ENCODE measurements around the gene LRMDA.

Gene LRMDA

GRCh38 chr10:75803816-75804552 is 372.6 kb downstream of the LRMDA start:
- no peak overlapping the region for H3K4me3 ChIP-seq (ENCODE audit: low read depth, low read length)

DNA sequence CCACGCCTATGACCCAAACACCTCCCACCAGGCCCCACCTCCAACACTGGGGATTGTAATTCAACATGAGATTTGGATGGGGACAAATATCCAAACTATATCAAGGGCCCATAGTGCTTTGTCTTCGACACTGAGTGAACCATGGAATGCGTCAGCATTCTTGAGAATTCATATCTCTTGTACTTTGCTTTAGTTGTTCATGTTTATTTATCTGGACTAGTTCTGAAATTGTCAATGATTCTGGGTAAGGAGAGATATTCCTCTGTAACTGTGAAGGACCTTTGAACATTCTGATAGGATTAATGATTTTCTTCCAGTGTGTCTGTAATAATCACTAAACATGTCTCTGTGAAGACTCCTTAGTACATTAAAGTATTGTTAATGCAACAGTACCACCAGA is 374.8 kb downstream of the LRMDA start:
- H3K4me3 ChIP-seq (ENCODE audit: low read depth, low read length), result no peak overlapping the region

GRCh38 chr10:75807456-75807855 is 376.0 kb downstream of the LRMDA start:
- no peak overlapping the region for H3K4me3 ChIP-seq (ENCODE audit: low read depth, low read length)

GRCh38 chr10:75809003-75809402 is 377.6 kb downstream of the LRMDA start:
- no peak overlapping the region for H3K4me3 ChIP-seq (ENCODE audit: low read depth, low read length)

DNA sequence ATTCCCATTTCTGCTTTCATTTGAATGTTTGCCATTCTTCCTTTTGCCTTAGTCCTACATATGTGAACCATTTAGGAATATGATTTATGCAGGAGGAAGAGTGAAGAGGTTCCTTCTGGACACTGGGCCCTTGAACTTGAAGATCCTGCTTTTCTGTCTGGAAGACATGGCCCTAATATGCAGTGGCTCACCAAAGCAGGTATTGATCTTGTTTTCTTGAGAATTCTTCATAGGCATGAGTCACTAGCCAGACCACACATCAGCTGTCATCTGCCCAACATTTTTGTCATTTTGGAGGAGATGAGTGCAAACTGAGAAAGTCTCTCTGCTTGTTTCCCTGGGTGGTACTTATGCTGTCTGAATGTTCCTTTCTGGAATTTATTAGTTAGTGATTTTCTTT is 382.6 kb downstream of the LRMDA start:
- H3K4me3 ChIP-seq (ENCODE audit: low read depth, low read length), result no peak overlapping the region

DNA sequence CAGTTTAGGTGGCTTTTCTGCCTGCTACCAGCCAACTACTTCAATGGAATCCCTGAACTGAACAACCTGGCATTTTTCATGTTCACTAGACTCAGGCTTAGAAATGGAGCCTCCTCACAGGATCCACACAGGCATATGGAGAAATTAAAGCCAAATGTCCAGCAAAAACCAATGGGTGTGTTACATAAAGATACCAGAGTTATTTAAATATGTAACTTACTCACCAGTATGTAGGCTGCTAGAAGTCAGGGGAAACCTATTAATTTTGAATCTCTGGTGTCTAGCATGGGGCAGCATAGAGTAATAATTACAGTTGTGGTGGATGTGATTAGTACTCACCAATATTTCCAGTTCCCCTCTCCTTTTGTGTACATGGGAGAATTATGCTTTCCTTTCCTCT is 383.6 kb downstream of the LRMDA start:
- H3K4me3 ChIP-seq (ENCODE audit: low read depth, low read length), result no peak overlapping the region

DNA sequence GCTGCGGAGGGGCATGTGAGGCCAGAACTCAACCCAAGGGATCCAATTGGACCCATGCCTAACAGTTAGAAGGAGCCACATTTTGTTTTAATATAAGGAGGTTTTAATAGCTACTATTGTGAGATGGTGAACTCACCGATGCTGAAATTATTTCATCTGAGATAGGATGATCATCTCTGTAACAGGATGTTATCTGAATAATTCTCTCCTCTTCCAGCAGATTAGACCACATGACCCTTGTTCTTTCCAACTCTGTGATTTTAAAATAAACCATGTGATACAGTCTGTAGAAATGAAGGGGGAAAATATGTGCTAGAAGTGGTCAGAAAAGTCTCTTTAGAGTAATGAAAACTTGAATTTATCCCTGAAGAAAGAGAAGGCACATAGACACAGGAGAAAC is 385.8 kb downstream of the LRMDA start:
- no peak overlapping the region for H3K4me3 ChIP-seq (ENCODE audit: low read depth, low read length)

DNA sequence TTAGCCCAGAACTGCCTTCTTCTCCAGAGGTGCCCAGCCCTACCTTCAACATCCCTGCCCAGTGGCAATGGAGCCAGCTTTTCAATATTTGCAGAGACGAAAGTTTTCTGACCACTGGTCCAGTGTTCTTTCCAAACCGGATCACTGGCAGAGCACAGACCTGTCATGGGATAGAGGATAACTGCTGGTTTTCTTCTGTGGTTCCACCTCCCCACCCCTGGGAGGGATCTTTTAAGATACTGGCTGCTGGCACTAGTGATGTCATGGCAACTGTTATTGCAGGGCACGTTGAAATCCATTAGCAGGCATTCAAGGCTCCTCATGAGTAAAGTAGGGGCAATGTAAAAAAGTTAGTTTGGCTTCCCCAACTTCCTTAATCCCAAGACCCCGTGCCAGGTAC is 387.1 kb downstream of the LRMDA start:
- H3K4me3 ChIP-seq (ENCODE audit: low read depth, low read length), result no peak overlapping the region

DNA sequence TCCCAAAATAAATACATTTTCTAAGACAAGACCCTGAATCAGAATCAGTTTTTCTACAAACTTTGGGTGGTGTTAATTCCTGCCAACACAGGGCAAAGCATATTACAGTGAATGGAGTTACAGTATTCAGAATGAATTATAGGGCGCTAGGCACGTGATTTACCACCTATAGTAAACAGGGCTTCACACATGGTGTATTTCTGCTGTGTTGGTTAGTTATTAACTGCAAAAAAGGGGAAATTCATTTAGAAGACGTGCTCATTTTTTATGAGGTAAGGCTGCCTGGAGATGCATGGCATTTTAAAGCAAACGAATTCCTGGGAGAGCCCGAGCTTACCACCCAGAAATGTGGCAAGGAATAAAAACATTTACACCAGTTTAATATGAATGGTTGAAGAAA is 393.8 kb downstream of the LRMDA start:
- H3K4me3 ChIP-seq (ENCODE audit: low read depth, low read length), result no peak overlapping the region

- H3K4me3 ChIP-seq (ENCODE audit: low read depth, low read length), result no peak overlapping the region
Observed at GRCh38 chr10:75825661-75826060, 394.2 kb downstream of the LRMDA start.

DNA sequence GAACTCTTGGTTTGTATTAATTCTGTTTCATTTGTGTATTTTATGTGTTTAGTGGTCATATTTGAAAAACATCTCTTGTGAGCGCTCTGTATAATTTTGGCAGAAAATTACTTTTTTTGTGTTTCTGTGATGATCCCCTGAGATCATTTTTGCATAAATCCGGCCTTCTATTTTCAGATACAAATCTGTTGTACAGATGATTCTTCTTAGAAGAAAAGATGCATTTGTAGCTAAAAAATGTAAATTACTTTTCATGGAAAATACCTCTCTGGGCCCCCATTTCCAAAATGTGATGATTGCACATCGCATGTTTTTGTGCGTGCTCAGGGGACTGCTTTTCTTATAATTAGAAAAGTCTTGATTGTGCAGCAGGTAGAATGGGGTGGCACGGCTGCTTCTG is 395.4 kb downstream of the LRMDA start:
- no peak overlapping the region for H3K4me3 ChIP-seq (ENCODE audit: low read depth, low read length)

DNA sequence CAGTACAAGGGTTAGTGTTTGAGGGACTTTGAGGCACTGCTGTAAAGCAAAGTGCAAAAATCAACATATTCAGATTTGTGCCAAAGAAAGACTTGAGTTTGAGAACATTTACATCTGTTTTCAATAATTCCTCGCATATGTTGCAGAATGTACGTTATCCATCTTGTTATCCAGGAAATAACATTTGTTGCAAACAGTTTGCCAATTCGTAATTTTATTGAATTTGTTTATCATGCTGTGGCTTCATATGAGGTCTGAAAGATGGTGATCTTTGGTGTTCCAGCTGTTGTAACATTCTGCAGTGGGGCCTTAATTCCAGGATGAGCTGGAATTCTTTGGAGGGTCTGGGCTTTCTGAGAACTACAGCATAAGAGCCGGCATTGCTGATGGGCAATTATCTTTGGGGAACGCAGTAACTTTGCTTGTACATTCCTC is 396.2 kb downstream of the LRMDA start:
- no peak overlapping the region for H3K4me3 ChIP-seq (ENCODE audit: low read depth, low read length)

GRCh38 chr10:75828413-75828812 is 397.0 kb downstream of the LRMDA start:
- H3K4me3 ChIP-seq (ENCODE audit: low read depth, low read length), result no peak overlapping the region

DNA sequence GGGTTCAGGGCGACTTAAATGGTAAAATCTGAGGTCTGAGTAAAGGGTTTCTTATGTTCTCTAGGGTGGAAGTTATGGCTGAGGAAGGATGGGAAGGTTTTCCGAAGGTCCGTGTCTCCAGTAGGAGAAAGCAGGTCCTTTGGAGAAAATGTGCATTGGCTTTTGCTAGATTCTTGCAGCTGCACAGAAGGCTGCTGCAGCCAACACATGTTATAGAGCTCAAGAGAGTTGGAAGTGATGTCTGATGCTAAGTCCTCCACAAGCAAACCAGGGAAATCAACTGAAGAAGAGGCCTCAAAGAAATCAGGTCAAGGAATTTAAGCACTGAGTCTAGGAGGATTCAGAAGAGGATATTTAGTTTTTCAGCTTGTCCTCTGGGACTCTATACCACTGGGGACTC is 404.6 kb downstream of the LRMDA start:
- no peak overlapping the region for H3K4me3 ChIP-seq (ENCODE audit: low read depth, low read length)

DNA sequence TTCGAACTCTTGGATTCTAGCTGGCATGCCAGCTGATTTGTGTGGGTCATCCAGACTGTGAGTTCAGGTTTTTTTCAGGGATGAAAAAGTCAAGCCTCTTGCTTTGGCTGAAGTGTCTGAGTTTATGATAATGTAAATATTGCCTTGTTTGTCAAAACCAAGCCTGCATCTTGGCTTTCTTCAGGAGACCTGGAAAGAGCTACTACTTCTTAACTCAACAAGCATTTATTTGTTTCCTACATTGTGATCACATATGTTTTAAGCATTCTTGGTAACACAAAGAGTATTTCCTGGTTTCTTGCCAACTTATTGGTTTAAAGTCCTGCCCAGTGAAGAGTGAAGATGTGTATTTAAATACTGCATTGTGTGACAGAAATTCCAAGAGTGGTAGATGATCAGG is 407.1 kb downstream of the LRMDA start:
- no peak overlapping the region for H3K4me3 ChIP-seq (ENCODE audit: low read depth, low read length)

DNA sequence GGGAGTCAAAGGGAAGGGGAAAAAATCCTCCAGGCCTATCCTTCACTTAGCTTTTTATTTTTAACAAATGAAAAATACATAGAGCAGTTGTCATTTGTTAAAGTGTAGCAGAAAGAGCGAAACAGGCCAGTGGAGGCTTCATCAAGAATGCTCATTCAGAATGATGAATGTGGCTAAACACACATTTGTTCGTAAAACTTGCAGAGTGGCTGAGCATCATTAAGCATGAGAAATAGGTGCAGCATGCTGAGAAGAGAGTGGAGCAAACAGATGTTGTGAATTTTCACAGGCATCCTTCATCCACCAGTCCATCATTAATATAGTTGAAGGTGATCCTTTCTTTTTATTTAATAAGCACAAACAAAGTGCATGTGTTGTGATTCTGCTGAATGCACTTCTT is 407.6 kb downstream of the LRMDA start:
- no peak overlapping the region for H3K4me3 ChIP-seq (ENCODE audit: low read depth, low read length)

GRCh38 chr10:75841266-75841665 is 409.8 kb downstream of the LRMDA start:
- H3K4me3 ChIP-seq (ENCODE audit: low read depth, low read length), result no peak overlapping the region

DNA sequence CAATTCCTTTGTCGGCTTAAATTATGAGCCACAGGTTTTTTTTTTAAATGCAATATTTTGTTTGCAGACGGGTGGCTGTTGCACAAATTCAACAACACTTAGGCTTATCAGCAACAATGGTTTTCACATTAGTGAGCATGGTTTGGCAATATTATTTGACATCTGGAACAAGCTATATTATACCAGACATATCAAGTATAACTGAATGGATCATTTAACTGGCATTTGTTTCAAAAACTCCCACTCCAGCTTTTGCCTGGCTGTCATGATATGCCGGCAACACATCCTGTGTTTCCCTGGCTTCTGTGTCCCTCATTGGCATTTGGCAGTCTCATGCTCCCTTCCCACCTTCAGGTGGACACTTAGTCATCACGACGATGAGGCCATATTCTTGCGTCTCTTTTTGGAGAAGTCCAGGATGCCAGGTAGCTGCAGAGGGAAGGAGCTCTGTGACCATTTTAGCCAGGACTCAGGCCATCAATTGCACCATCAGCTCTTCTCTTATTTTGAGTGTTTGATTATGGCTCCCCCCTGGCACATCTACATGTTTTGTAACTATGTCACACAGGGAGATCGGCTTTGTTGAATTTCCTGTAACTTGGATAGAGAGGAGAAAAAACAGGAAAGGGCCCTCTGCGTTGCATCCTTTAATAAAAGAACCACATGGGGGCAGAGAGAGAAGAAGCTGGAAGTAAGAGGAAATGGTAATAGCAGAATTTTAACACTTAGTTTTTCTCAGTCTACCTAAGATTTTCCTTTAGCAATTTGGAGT is 413.9 kb downstream of the LRMDA start:
- H3K4me3 ChIP-seq (ENCODE audit: low read depth, low read length), result no peak overlapping the region

DNA sequence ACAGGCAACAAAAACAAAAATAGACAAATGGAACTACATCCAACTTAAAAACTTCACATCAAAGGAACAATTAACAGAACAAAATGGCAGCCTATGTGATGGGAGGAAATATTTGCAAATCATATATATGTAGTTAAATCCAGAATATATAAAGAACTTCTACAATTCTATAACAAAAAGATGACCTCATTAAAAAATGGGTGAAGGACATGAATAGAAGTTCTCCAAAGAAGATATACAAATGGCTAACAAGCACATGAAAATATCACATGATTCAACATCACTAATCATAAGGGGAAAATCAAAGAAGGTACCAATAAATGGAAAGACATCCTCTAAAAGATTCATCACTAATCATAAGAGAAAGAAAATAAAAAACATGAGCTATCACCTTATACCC is 416.1 kb downstream of the LRMDA start:
- H3K4me3 ChIP-seq (ENCODE audit: low read depth, low read length), result no peak overlapping the region

GRCh38 chr10:75851580-75852345 is 420.3 kb downstream of the LRMDA start:
- no peak overlapping the region for H3K4me3 ChIP-seq (ENCODE audit: low read depth, low read length)

GRCh38 chr10:75852851-75853484 is 421.5 kb downstream of the LRMDA start:
- H3K4me3 ChIP-seq (ENCODE audit: low read depth, low read length), result no peak overlapping the region
